Heart right ventricle (tissue), 16 donors: ENCODE data around the gene CFAP300. TPM values are rescaled to one million over a fixed set of nuclear protein-coding genes. Genes with fewer than 3 reads are reported as not detected.
A peak's percentile ranks its signal among the peaks of the same experiment; 100 is the strongest.

Experiments
- ATAC-seq, 8 donors: fragments of 200-7000 bp; cut with Tn5 transposase; one replicate each; pipeline ENCODE4 v1.9.1; 2020; ENCODE audit warnings: mild to moderate bottlenecking in 8 of 8, moderate library complexity in 8 of 8, moderate number of reproducible peaks in 1 of 8
- DNase-seq, 2 donors: peaks; one replicate each; pipeline ENCODE4 v3.0.0-alpha.2; 2020
- H3K27ac ChIP-seq, 10 donors: fragments of 200-600 bp; sonication (generic) in 2 of 10; one replicate each; pipeline versions ENCODE4 v1.5.0 to v1.8.0; 2020 to 2022; ENCODE audit warnings: mild to moderate bottlenecking in 3 of 10
- H3K27me3 ChIP-seq, 7 donors: fragments of 200-600 bp; one replicate each; pipeline ENCODE4 v1.8.0; 2021 to 2022; ENCODE audit warnings: mild to moderate bottlenecking in 2 of 7
- H3K36me3 ChIP-seq, 9 donors: fragments of 200-600 bp; sonication (generic) in 1 of 9; one replicate each; pipeline versions ENCODE4 v1.5.0 to v1.8.0; 2020 to 2022; ENCODE audit warnings: mild to moderate bottlenecking in 2 of 9
- H3K4me1 ChIP-seq, 9 donors: fragments of 200-600 bp; sonication (generic) in 1 of 9; one replicate each; pipeline versions ENCODE4 v1.5.0 to v1.8.0; 2020 to 2022; ENCODE audit warnings: mild to moderate bottlenecking in 4 of 9
- H3K4me3 ChIP-seq, 10 donors: fragments of 200-600 bp; sonication (generic) in 2 of 10; one replicate each; pipeline versions ENCODE4 v1.5.0 to v1.8.0; 2020 to 2022; ENCODE audit warnings: mild to moderate bottlenecking in 7 of 10, moderate library complexity in 2 of 10
- H3K9me3 ChIP-seq, 11 donors: fragments of 200-600 bp in 10 of 11; sonication (generic) in 2 of 11; one replicate each; pipeline versions ENCODE4 v1.5.0 to v1.8.0; 2013 to 2022; ENCODE audit warnings: mild to moderate bottlenecking in 2 of 11, control low read depth in 1 of 11, moderate library complexity in 1 of 11
- WGBS, 2 donors: extraction: QIAGEN DNeasy Blood & Tissue Kit; methylation state at CpG; one replicate each; pipeline ENCODE4 v1.1.7; 2013; ENCODE audit warnings: inconsistent platforms in 1 of 2; 5-methylcytosine and 5-hydroxymethylcytosine counted together
- intact Hi-C, 10 donors: fragments of 100-400 bp; cut with DNase I; formaldehyde crosslinking; loops; one replicate each; pipeline versions ENCODE4 v1.11.1 to v1.14.2; 2022
- polyA plus RNA-seq, 2 donors: library from polyadenylated mRNA; stranded (reverse); fragments of 200-250 nt; gene quantifications; one replicate each; pipeline ENCODE4 v1.2.3, GENCODE V29; 2013
- total RNA-seq, 10 donors: library from RNA; stranded (reverse); fragmentation: NEBNext Ultra II Directional in 3 of 10; extraction: Animal tissue kit (Norgen Biotek cat#: 25700) in 3 of 10; gene quantifications; one replicate each; pipeline versions ENCODE4 v1.2.1 to v1.2.4, GENCODE V29; 2021 to 2023
- TF ChIP-seq, protein P1 (sequence below), 9 donors: fragments of 200-600 bp; sonication (generic) in 2 of 9; IDR thresholded peaks; one replicate each; pipeline versions ENCODE4 v1.5.0 to v1.8.0; 2021 to 2022; ENCODE audit warnings: antibody characterized with exemption in 9 of 9, mild to moderate bottlenecking in 5 of 9, moderate library complexity in 1 of 9
- donor health status: Arrhythmogenic right ventricular cardiomyopathy.
- donor health status: ischemic (EF 13 %, LVEDD 7.1; RV severe dilation, severe dysfunction).
- donor health status: healthy with polysubstance abuse.
- donor health status: DM: no; HTN: yes; CAD: no.
- donor health status: DM: no; HTN: no; CAD: no.
- donor health status: ischemic (EF 25% LVEDD 6.9; RV normal size, moderate dysfunction).
- donor health status: ischemic (EF 25% LVEDD 5.7; RV mildly dilated, moderate dysfunction).
- donor health status: healthy.
- donor health status: DM: yes; HTN: yes; CAD: no.
- donor health status: Ischemic cardiomyopathy.
- donor health status: ischemic (EF 35%, LVEDD 5.7; RV mildly dilated, moderate dysfunction).
- donor health status: nonischemic (EF 11% LVEDD 7.7; RV severe dilation, severe dysfunction).
- donor health status: DM: yes; HTN: yes; CAD: no.
- donor health status: PGD.
- donor health status: ischemic (EF 29% LVEDD 5.4; RV normal size, mild dysfunction).
- donor health status: nonischemic (EF 23%, LVEDD 6.1; RV moderate dilation, normal function).

CFAP300 gene
- total and polyA plus RNA-seq, 12 donors, result 0.26 to 1.8 (median 0.65) TPM; not detected in 1

GRCh38 chr11:102085864-102086551 lies 38.8 kb downstream of the CFAP300 start:
- no peaks in the 10 kb centered on the region for H3K9me3 ChIP-seq
- no peak overlapping the region for H3K4me3 ChIP-seq
- no peaks in the 10 kb centered on the region for H3K36me3 ChIP-seq
- intact Hi-C loops, result no loop called here
- 89 to 90% methylated on average over 7 of the region's 7 CpGs for WGBS, 2 donors
- DNase-seq, result no peak
- TF ChIP-seq, protein P1, sequence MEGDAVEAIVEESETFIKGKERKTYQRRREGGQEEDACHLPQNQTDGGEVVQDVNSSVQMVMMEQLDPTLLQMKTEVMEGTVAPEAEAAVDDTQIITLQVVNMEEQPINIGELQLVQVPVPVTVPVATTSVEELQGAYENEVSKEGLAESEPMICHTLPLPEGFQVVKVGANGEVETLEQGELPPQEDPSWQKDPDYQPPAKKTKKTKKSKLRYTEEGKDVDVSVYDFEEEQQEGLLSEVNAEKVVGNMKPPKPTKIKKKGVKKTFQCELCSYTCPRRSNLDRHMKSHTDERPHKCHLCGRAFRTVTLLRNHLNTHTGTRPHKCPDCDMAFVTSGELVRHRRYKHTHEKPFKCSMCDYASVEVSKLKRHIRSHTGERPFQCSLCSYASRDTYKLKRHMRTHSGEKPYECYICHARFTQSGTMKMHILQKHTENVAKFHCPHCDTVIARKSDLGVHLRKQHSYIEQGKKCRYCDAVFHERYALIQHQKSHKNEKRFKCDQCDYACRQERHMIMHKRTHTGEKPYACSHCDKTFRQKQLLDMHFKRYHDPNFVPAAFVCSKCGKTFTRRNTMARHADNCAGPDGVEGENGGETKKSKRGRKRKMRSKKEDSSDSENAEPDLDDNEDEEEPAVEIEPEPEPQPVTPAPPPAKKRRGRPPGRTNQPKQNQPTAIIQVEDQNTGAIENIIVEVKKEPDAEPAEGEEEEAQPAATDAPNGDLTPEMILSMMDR (IDR thresholded peaks at IDR 0.05), result no peak
- ATAC-seq, result no peak
- no peaks in the 10 kb centered on the region for H3K4me1 ChIP-seq
- H3K27me3 ChIP-seq, result peaks cover 0 to 3% (median 0%) of the 10 kb centered on the region in 7 donors
- H3K27ac ChIP-seq, result no peak overlapping the region

DNA sequence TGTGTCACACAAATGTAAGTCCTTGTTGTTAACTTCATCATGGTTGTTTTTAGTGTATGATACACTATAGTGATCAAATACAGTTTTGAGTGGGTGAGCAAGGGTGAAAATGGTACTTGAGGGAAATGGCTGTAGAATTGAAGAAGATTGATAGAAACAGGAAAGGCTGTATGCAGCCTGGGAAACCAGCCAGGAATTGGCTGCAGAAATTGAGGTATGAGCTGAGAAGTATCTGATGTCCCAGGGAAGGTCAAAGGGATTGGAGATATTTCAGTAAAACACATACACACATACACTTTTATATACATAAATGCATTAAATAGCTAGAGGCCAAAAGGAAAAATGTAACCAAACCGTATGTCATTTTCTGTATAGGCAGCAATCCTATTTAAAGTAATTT lies 49.9 kb downstream of the CFAP300 start:
- Histone ChIP-seq H3K27ac (no peak overlapping the region), H3K36me3 (no peaks in the 10 kb centered on the region), H3K4me1 (no peaks in the 10 kb centered on the region), H3K4me3 (no peak overlapping the region), H3K9me3 (no peaks in the 10 kb centered on the region), H3K27me3 (no peaks in the 10 kb centered on the region)
- DNase-seq (no peak), ATAC-seq (no peak)
- intact Hi-C loops, result loop anchor here in 1 of 10 donors (10.0 kb wide), 1 partner anchor 178 kb away; no protein-coding TSS in a partner anchor
- TF ChIP-seq, protein P1 (IDR thresholded peaks at IDR 0.05), result no peak
- WGBS, 2 donors, result 89 to 95% methylated on average over 1 of the region's 1 CpG

DNA sequence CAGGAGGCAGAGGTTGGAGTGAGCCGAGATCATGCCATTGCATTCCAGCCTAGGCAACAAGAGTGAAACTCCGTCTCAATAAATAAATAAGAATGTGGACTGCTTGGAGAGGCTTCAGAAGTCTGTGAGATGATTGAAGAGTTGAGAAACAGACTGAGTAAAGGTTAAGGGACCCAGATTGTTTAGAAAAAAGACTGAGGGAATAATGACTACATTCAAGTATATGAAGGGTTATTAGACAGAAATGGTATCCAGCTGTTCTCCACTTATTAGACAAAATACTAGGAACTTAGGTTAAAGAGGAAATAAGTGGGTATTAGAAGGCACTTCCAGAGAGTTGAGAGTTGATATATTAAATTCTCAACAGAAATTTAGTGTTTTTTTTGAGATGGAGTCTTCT lies 52.5 kb downstream of the CFAP300 start:
- H3K27ac ChIP-seq, result no peak overlapping the region
- H3K36me3 ChIP-seq, result no peaks in the 10 kb centered on the region
- H3K27me3 ChIP-seq, result peaks cover 0 to 4% (median 0%) of the 10 kb centered on the region in 7 donors
- ATAC-seq (no peak), DNase-seq (no peak)
- 96 to 98% methylated on average over 2 of the region's 2 CpGs for WGBS, 2 donors
- H3K9me3 ChIP-seq, result no peaks in the 10 kb centered on the region
- H3K4me1 ChIP-seq, result no peaks in the 10 kb centered on the region
- no peak overlapping the region for H3K4me3 ChIP-seq
- TF ChIP-seq, protein P1 (IDR thresholded peaks at IDR 0.05), result no peak
- intact Hi-C loops, result loop anchor here in 2 of 10 donors (10.0 kb wide), 1 partner anchor 175 kb away; no protein-coding TSS in a partner anchor

- Histone ChIP-seq H3K4me1 (peaks cover 0 to 27% (median 22%) of the 10 kb centered on the region in 9 donors), H3K4me3 (peak overlapping the region in 2 of 10 donors; percentile 95 to 98), H3K9me3 (no peaks in the 10 kb centered on the region), H3K27ac (peak overlapping the region in 3 of 10 donors; percentile 96 to 99 (median 98)), H3K27me3 (peaks cover 0 to 69% (median 0%) of the 10 kb centered on the region in 7 donors), H3K36me3 (no peaks in the 10 kb centered on the region)
- WGBS, 2 donors, result 69 to 74% methylated on average over 3 of the region's 3 CpGs
- intact Hi-C loops, result loop anchor here in 2 of 10 donors (5.0 to 10.0 kb wide), 2 partner anchors 153 to 166 kb away; no protein-coding TSS in a partner anchor
- no peak for ATAC-seq
- TF ChIP-seq, protein P1 (IDR thresholded peaks at IDR 0.05), result no peak
- DNase-seq, result no peak
Observed at GRCh38 chr11:102108734-102109440, 61.6 kb downstream of the CFAP300 start.
